Neural crest cell (in vitro differentiated cells): Measurements from ENCODE around the gene FLVCR2. TPM values are rescaled to one million over a fixed set of nuclear protein-coding genes. Genes with fewer than 3 reads are reported as not detected.

Source experiments
- DNase-seq: peaks from one replicate; pipeline ENCODE4 v3.0.0; 2021; ENCODE audit warnings: low read depth, mixed read lengths, low spot score
- H3K27ac Mint-ChIP-seq: one replicate; pipeline ENCODE4 v1.8.0; 2021; ENCODE audit warnings: mild to moderate bottlenecking, mixed read lengths; ENCODE audit not compliant: unreplicated experiment
- H3K27me3 Mint-ChIP-seq: 2 replicates; pipeline ENCODE4 v1.8.0; 2021; ENCODE audit warnings: low read depth, mild to moderate bottlenecking, mixed read lengths
- H3K36me3 Mint-ChIP-seq: 2 replicates; pipeline ENCODE4 v1.8.0; 2021; ENCODE audit warnings: low read depth, mild to moderate bottlenecking, mixed read lengths
- H3K4me1 Mint-ChIP-seq: 2 replicates; pipeline ENCODE4 v1.8.0; 2021; ENCODE audit warnings: mixed read lengths
- H3K4me3 Mint-ChIP-seq: one replicate; pipeline ENCODE4 v1.8.0; 2021; ENCODE audit warnings: mild to moderate bottlenecking, mixed read lengths
- H3K9me3 Mint-ChIP-seq: 2 replicates; pipeline ENCODE4 v1.8.0; 2021; ENCODE audit warnings: mixed read lengths
- CTCF ChIP-seq: fragments of 200-600 bp; sonication (generic); conservative IDR thresholded peaks from 2 replicates; pipeline ENCODE4 v1.5.0; 2021; ENCODE audit warnings: antibody characterized with exemption, mild to moderate bottlenecking
- total RNA-seq: library from RNA; stranded (reverse); gene quantifications from 2 replicates; pipeline ENCODE4 v1.2.1, GENCODE V29; 2021

FLVCR2 gene
- total RNA-seq, 1 donor from 2014 or later = 3.0 TPM

- DNase-seq = no peak
- no peak for TF ChIP-seq CTCF
- H3K4me1 Mint-ChIP-seq = no peaks in the 10 kb centered on the region
- no peak overlapping the region for H3K4me3 Mint-ChIP-seq
- no peaks in the 10 kb centered on the region for H3K27me3 Mint-ChIP-seq
- H3K9me3 Mint-ChIP-seq = no peaks in the 10 kb centered on the region
- H3K27ac Mint-ChIP-seq = no peak overlapping the region
- no peaks in the 10 kb centered on the region for H3K36me3 Mint-ChIP-seq
Measured at GRCh38 chr14:75542588-75543091, 35.8 kb upstream of the FLVCR2 start.

DNA sequence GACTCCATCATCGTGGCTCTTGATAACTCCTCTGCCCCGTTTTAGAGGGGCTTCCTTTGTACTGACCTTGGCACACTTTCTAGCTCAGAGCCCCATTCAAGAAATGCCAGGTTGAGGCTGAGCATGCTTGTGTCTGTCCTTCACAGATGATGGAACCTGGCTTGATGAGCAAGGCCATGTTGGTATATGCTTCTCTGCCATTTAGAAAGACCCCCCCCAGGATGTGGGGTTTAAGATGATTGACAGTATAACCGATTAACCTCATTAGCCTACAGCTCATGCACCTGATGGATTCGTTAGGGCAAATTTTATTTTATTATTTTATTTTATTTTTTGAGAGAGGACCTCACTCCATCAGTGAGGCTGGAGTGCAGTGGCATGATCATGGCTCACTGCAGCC lies 35.2 kb upstream of the FLVCR2 start:
- TF ChIP-seq CTCF = no peak

GRCh38 chr14:75543786-75544185 lies 34.6 kb upstream of the FLVCR2 start:
- no peak overlapping the region for H3K27ac Mint-ChIP-seq
- H3K4me3 Mint-ChIP-seq = no peak overlapping the region
- no peaks in the 10 kb centered on the region for H3K9me3 Mint-ChIP-seq
- H3K36me3 Mint-ChIP-seq = no peaks in the 10 kb centered on the region
- TF ChIP-seq CTCF = no peak
- H3K27me3 Mint-ChIP-seq = no peaks in the 10 kb centered on the region
- H3K4me1 Mint-ChIP-seq = no peaks in the 10 kb centered on the region
- DNase-seq = no peak

More for the DNA sequence above, 35.2 kb upstream of the FLVCR2 start:
- Mint-ChIP-seq H3K36me3 (no peaks in the 10 kb centered on the region), H3K4me3 (no peak overlapping the region), H3K27me3 (no peaks in the 10 kb centered on the region), H3K4me1 (no peaks in the 10 kb centered on the region), H3K27ac (no peak overlapping the region), H3K9me3 (no peaks in the 10 kb centered on the region)
- no peak for DNase-seq

- H3K27ac Mint-ChIP-seq = no peak overlapping the region
- no peaks in the 10 kb centered on the region for H3K36me3 Mint-ChIP-seq
- TF ChIP-seq CTCF = no peak
- no peaks in the 10 kb centered on the region for H3K27me3 Mint-ChIP-seq
- no peak for DNase-seq
- H3K4me3 Mint-ChIP-seq = no peak overlapping the region
- no peaks in the 10 kb centered on the region for H3K9me3 Mint-ChIP-seq
- no peaks in the 10 kb centered on the region for H3K4me1 Mint-ChIP-seq
Measured at GRCh38 chr14:75545907-75546306, 32.5 kb upstream of the FLVCR2 start.

DNA sequence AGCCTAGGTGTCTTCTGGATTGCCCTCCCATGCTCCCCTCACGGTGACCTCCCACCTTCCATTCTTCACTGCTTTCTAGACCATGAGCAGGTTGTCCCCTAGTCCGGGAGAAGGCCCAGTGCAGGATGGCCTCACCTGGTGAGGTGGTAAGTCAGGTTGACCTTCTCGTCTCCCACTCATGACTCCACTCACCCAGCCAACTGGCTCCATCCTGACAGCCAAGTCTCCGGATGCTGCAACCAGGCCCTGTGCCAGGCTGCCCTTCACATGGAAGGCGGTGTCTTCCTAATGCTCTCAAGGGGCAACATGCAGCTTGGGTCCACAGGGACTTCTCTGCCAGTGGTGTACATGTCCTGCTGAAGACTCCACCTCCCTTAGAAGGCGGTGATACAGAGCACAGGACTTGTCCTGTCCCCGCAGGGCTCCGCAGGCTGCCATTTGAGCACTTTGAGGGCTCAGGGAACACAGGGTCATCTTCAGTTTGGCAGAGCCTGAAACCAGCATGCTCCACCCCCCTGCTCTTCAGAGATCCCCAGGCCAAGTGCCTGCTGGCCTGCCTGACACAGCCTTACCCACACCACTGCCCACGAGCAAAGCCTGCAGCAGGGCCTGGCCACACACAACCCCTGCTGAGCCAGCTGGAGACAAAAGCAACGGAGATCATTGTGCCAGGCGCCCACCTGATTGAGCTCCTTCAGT lies 30.7 kb upstream of the FLVCR2 start:
- TF ChIP-seq CTCF = no peak
- no peak overlapping the region for H3K4me3 Mint-ChIP-seq
- H3K27ac Mint-ChIP-seq = no peak overlapping the region
- H3K27me3 Mint-ChIP-seq = peaks cover 7% of the 10 kb centered on the region
- DNase-seq = no peak
- H3K36me3 Mint-ChIP-seq = no peaks in the 10 kb centered on the region
- no peaks in the 10 kb centered on the region for H3K9me3 Mint-ChIP-seq
- H3K4me1 Mint-ChIP-seq = no peaks in the 10 kb centered on the region
